ENCODE results near the gene NPLOC4.
"Not testable (repeated sequence)": the region's sequence is repeated elsewhere in the genome, so short reads cannot be mapped to it uniquely, and the experiment has no call there.

NPLOC4 gene

GRCh38 chr17:81638683-81639082, 1.8 kb upstream of the NPLOC4 start:
- TF ChIP-seq CTCF (IDR thresholded peaks at IDR 0.05; ENCODE audit: borderline replicate concordance, control extremely low read depth, extremely low read depth, insufficient read depth, missing control alignments) = no peak
- in situ Hi-C loops (cut with MboI; ENCODE audit: low sequenced_read_pairs, unreplicated experiment) = no loop called here
- DNase-seq (ENCODE audit: low spot score) = no peak

- no peak for TF ChIP-seq CTCF (IDR thresholded peaks at IDR 0.05; ENCODE audit: borderline replicate concordance, control extremely low read depth, extremely low read depth, insufficient read depth, missing control alignments)
- in situ Hi-C loops (cut with MboI; ENCODE audit: low sequenced_read_pairs, unreplicated experiment) = no loop called here
- no peak for DNase-seq (ENCODE audit: low spot score)
Observed at GRCh38 chr17:81635973-81636504, 873 bp downstream of the NPLOC4 start.

- no peak for DNase-seq (ENCODE audit: low spot score)
- in situ Hi-C loops (cut with MboI; ENCODE audit: low sequenced_read_pairs, unreplicated experiment) = no loop called here
- TF ChIP-seq CTCF (IDR thresholded peaks at IDR 0.05; ENCODE audit: borderline replicate concordance, control extremely low read depth, extremely low read depth, insufficient read depth, missing control alignments) = no peak
Observed at GRCh38 chr17:81635431-81635830, 1.5 kb downstream of the NPLOC4 start.

GRCh38 chr17:81631482-81631881, 5.4 kb downstream of the NPLOC4 start:
- no peak for TF ChIP-seq CTCF (IDR thresholded peaks at IDR 0.05; ENCODE audit: borderline replicate concordance, control extremely low read depth, extremely low read depth, insufficient read depth, missing control alignments)
- in situ Hi-C loops (cut with MboI; ENCODE audit: low sequenced_read_pairs, unreplicated experiment) = no loop called here
- DNase-seq (ENCODE audit: low spot score) = no peak

GRCh38 chr17:81630274-81630673, 6.6 kb downstream of the NPLOC4 start:
- TF ChIP-seq CTCF (IDR thresholded peaks at IDR 0.05; ENCODE audit: borderline replicate concordance, control extremely low read depth, extremely low read depth, insufficient read depth, missing control alignments) = no peak
- DNase-seq (ENCODE audit: low spot score) = no peak
- in situ Hi-C loops (cut with MboI; ENCODE audit: low sequenced_read_pairs, unreplicated experiment) = no loop called here

GRCh38 chr17:81621494-81622130, 15.3 kb downstream of the NPLOC4 start:
- in situ Hi-C loops (cut with MboI; ENCODE audit: low sequenced_read_pairs, unreplicated experiment) = no loop called here
- DNase-seq (ENCODE audit: low spot score) = no peak
- TF ChIP-seq CTCF (IDR thresholded peaks at IDR 0.05; ENCODE audit: borderline replicate concordance, control extremely low read depth, extremely low read depth, insufficient read depth, missing control alignments) = no peak

GRCh38 chr17:81618307-81618706, 18.6 kb downstream of the NPLOC4 start:
- DNase-seq (ENCODE audit: low spot score); in situ Hi-C loops (cut with MboI; ENCODE audit: low sequenced_read_pairs, unreplicated experiment): not testable (repeated sequence)
